GM12874 (cell line): Measurements from ENCODE around the gene MCM3AP.

Experiments used
- TF ChIP-seq, protein P1 (sequence below): IDR thresholded peaks from 2 replicates; pipeline ENCODE4 v1.5.1; 2011; ENCODE audit warnings: low read depth, mild to moderate bottlenecking, control low read depth, low read length, moderate library complexity; ENCODE audit not compliant: insufficient read depth

MCM3AP gene

DNA sequence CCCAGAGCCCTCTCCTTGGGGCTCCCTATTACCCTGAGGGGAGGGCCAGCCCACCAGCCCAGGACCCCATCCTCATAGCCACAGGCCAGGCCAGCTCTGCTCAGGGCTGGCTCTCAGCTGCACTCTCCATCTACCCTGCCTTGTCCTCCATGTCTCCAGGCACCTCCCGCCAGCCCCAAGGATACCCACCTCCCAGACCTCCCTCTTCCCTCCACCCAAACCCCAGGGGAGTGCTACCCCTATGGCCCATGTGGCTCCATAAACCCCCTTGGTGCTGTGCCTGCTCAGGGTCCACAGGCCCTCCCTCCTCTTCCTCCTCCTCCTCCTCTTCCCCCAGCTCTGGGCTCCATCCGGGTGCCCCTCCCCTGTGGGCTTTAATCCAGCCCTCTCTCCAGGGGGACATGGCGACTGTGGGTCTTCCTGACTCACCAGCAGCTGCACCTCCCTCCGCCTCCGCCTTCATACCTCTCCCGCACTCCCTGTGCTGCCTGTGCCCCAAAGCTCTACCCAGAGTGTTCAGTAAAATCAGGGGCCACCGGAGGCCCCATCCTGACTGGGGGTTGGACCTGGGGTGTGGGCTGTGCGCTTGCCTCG is 9.9 kb upstream of the MCM3AP start:
- TF ChIP-seq, protein P1, sequence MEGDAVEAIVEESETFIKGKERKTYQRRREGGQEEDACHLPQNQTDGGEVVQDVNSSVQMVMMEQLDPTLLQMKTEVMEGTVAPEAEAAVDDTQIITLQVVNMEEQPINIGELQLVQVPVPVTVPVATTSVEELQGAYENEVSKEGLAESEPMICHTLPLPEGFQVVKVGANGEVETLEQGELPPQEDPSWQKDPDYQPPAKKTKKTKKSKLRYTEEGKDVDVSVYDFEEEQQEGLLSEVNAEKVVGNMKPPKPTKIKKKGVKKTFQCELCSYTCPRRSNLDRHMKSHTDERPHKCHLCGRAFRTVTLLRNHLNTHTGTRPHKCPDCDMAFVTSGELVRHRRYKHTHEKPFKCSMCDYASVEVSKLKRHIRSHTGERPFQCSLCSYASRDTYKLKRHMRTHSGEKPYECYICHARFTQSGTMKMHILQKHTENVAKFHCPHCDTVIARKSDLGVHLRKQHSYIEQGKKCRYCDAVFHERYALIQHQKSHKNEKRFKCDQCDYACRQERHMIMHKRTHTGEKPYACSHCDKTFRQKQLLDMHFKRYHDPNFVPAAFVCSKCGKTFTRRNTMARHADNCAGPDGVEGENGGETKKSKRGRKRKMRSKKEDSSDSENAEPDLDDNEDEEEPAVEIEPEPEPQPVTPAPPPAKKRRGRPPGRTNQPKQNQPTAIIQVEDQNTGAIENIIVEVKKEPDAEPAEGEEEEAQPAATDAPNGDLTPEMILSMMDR = no peak

GRCh38 chr21:46294647-46295176 is 9.3 kb upstream of the MCM3AP start:
- TF ChIP-seq, protein P1 = no peak

- TF ChIP-seq, protein P1 = no peak
Observed at GRCh38 chr21:46291561-46291960, 6.2 kb upstream of the MCM3AP start.

DNA sequence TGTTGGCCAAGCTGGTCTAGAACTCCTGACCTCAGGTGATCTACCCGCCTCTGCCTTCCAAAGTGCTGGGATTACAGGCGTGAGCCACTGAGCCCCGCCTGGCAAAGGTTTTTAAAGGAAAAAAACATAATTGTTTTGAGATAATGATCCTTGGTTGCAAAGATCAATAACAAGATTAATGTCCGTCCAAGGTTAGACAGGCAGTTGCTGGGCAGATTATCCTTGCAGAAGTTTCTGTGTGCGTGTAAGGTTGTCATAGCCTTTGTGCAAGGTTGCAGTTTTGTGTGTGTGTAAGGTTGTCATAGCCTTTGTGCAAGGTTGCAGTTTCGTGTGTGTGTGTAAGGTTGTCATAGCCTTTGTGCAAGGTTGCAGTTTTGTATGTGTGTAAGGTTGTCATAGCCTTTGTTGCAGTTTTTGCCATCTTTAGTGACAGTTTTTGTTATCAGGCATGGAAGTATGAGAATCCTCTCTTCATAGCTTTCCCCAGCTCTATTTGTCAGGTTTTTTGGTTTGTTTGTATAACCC is 4.3 kb upstream of the MCM3AP start:
- TF ChIP-seq, protein P1 = no peak

DNA sequence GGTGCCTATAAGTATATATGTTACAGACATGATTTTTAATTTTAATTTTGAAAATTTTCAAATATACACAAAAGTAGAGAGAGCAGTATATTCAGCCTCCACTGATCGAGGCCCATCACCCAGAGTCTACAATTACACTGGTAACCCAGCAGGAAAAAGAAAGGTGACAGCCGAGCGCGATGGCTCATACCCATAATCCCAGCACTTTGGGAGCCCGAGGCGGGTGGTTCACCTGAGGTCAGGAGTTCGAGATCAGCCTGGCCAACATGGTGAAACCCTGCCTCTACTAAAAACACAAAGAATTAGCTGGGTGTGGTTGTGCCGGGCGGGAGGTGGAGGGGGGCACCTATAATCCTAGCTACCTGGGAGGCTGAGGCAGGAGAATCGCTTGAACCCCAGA is 2.1 kb upstream of the MCM3AP start:
- TF ChIP-seq, protein P1 = no peak

DNA sequence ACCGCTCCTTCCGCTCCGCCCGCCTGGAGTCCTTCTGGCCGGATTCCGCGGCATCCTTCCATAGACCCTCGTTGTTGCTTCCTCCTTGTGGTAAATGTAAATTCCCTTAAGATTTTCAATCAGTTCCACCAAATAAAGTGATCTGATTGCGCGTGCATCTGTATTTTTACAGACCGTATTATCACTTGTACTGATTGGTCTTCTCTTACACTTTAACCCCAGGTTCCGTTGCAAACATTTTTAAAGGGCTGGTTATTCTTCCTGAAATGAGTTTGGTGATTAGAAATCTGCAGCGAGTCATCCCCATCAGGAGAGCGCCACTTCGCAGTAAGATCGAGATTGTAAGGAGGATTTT is 1.2 kb upstream of the MCM3AP start:
- TF ChIP-seq, protein P1 = no peak

DNA sequence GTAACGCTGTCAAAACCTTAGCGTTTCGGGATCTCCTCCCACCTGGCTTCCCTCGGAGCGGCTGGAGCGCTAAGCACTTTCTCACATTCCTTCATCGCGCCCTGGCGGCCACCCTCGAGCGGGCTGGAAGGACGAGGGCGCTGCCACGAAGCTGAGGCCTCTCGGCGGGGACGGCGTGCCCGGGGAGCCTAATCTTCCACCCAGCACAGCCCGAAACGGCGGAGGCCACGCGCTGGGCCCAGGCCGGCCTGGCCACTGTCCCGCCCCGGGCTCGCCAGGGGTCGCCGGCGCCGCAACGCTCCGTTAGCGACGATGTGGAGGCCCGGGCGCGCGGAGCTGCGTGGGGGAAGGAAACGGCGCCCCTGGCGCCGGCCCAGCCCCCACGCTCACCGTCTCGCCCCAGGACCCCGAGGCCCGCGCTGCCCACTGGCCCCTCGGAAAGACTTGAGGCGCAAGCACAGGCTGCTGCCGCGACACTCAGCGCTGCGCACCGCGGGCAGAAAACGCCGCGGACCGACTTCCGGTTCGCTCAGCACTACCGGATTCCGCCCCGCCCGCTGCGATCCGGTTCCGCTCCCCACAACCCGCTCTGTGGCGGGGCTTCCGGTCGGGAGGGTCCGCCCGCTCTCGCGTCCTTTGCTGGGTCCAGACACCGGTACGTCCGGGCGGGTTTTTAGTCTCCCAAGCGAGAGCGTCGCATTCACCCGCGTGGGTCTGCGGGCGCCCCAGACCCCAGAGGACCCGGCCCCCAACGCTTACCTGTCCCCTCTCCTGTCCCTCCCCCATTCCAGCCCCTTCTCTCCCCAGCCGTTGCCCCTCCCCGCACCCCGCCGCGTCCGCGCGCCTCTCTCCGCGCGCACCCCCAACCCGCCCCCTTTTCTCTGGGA is 593 bp upstream of the MCM3AP start, which contains the start of gene YBEY:
YBEY (plus strand) TSS at position 582 of the 887 bp plus-strand sequence. CDS start 572 bp downstream, outside the sequence.
- TF ChIP-seq, protein P1 = peak; percentile 23; the same call in 1 of the 2 replicates
